Sigmoid colon (tissue), 7 donors: ENCODE results near the gene TPK1. TPM values are rescaled to one million over a fixed set of nuclear protein-coding genes. Genes with fewer than 3 reads are reported as not detected.

Experiments
- DNase-seq: peaks from one replicate; pipeline ENCODE4 v3.0.0-alpha.2; 2019
- H3K27ac ChIP-seq, 4 donors: fragments of 200-600 bp; sonication (generic); one replicate each; pipeline ENCODE4 v1.5.1; 2016 to 2019; ENCODE audit warnings: mild to moderate bottlenecking in 1 of 4
- H3K27me3 ChIP-seq, 3 donors: fragments of 200-600 bp; sonication (generic); one replicate each; pipeline ENCODE4 v1.5.1; 2019; ENCODE audit warnings: mild to moderate bottlenecking in 1 of 3
- H3K36me3 ChIP-seq, 4 donors: fragments of 200-600 bp; sonication (generic); one replicate each; pipeline ENCODE4 v1.5.1; 2016 to 2019
- H3K4me1 ChIP-seq, 4 donors: fragments of 200-600 bp; sonication (generic); one replicate each; pipeline ENCODE4 v1.5.1; 2017 to 2019
- H3K4me3 ChIP-seq, 4 donors: fragments of 200-600 bp; sonication (generic); one replicate each; pipeline ENCODE4 v1.5.1; 2017 to 2019; ENCODE audit warnings: mild to moderate bottlenecking in 2 of 4, moderate library complexity in 1 of 4
- H3K9me3 ChIP-seq, 4 donors: fragments of 200-600 bp in 3 of 4; sonication (generic) in 3 of 4; one replicate each; pipeline versions ENCODE4 v1.5.1 to v1.6.1; 2013 to 2019
- EP300 ChIP-seq, 4 donors: sonication (generic); formaldehyde crosslinking; IDR thresholded peaks; one replicate each; pipeline ENCODE4 v1.6.1; 2017; ENCODE audit warnings: antibody characterized with exemption in 4 of 4
- POLR2A ChIP-seq, 2 donors: fragments of 450-650 bp; IDR thresholded peaks; one replicate each; pipeline ENCODE4 v1.6.1; 2016; ENCODE audit warnings: antibody characterized with exemption in 2 of 2, mild to moderate bottlenecking in 2 of 2, moderate library complexity in 2 of 2
- POLR2AphosphoS5 ChIP-seq, 4 donors: sonication (generic); formaldehyde crosslinking; IDR thresholded peaks; one replicate each; pipeline ENCODE4 v1.6.1; 2017; ENCODE audit warnings: antibody characterized with exemption in 4 of 4
- WGBS, 2 donors: extraction: QIAGEN DNeasy Blood & Tissue Kit; methylation state at CpG; one replicate each; pipeline ENCODE4 v1.1.7; 2013; 5-methylcytosine and 5-hydroxymethylcytosine counted together
- intact Hi-C: fragments of 100-400 bp; cut with DNase I; formaldehyde crosslinking; loops from one replicate; pipeline ENCODE4 v1.15.1; 2023
- polyA plus RNA-seq, 3 donors: library from polyadenylated mRNA; stranded (reverse); fragments of 200-250 nt; gene quantifications; one replicate each; pipeline ENCODE4 v1.2.3, GENCODE V29; 2013
- total RNA-seq, 4 donors: library from RNA; depleted of rRNA; stranded (reverse); fragments of >200 nt; gene quantifications; one replicate each; pipeline ENCODE4 v1.1.0, GENCODE V29; 2016
- TF ChIP-seq, protein P1 (sequence below), 4 experiments: fragments of 450-650 bp in 3 of 4; fragments of 200-600 bp in 1 of 4; IDR thresholded peaks; one replicate each; pipeline ENCODE4 v1.5.1; 2016 to 2019; ENCODE audit warnings: antibody characterized with exemption in 4 of 4, mild to moderate bottlenecking in 3 of 4, moderate library complexity in 2 of 4
- donor health status: healthy with polysubstance abuse.
- donor health status: Bipolar disorder and iron deficiency.
- donor health status: healthy.

TPK1 gene
- 10 to 100 TPM in 1 of 4 donors, 1 to 10 TPM in 3; 4.1 to 14.3 (median 6.8) TPM for total RNA-seq
- polyA plus RNA-seq, result 10 to 100 TPM in 2 of 3 donors, 1 to 10 TPM in 1; 6.0 to 13.4 (median 11.3) TPM

DNA sequence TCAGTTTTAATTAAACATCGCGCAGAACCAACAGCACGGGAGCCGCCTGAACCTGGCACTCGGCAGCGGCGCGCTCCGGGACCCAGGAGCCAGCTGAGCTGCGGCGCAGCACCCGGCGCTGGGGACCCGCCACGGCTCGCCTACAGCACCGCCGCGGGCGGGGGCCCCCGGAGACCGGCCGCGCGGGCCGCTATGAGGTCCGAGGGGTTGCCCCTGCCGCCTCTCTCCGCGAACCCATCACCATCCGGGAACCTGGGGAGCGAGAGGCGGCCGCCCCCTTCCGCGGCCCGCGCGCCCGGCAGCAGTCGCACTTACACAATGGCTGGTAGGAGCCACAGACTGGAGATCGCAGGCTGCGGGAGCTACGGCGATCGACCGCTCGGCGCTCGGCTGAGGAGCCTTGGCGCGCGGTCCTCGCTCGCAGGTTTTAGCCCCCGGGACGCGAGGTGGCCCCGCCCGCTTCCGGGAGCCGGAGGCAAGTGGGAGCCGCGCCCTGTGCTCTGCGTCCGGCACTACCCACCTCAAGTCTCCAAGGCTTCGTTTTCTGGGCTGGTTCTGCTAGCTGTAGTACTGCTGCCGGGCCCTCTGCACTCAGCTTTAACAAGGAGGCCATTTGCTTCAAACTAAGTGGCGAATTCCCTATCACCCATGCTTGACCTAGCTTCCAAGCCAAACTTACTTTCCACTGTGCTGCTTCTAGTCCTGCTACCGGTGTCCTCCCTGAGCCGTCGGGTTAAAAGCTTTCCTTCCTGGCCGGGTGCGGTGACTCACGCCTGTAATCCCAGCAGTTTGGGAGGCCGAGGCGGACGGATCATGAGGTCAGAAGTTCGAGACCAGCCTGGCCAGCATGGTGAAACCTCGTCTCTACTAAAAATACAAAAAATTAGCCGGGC lies at the start of gene TPK1:
Gene TPK1, minus strand, starts transcription at position 402 of the 893 bp plus-strand sequence. CDS start 451 bp downstream, outside the sequence.
- peaks cover 0 to 15% (median 8%) of the 10 kb centered on the region in 4 donors for H3K4me1 ChIP-seq
- intact Hi-C loops, result loop anchor here (10.0 kb wide), 1 partner anchor 931 kb away; the partner anchor contains the start of gene TCAF1
- peak; percentile 94 for DNase-seq
- no peaks in the 10 kb centered on the region for H3K36me3 ChIP-seq
- 3 to 6% methylated on average over 81 of the region's 81 CpGs for WGBS, 2 donors
- no peaks in the 10 kb centered on the region for H3K27me3 ChIP-seq
- TF ChIP-seq, protein P1, sequence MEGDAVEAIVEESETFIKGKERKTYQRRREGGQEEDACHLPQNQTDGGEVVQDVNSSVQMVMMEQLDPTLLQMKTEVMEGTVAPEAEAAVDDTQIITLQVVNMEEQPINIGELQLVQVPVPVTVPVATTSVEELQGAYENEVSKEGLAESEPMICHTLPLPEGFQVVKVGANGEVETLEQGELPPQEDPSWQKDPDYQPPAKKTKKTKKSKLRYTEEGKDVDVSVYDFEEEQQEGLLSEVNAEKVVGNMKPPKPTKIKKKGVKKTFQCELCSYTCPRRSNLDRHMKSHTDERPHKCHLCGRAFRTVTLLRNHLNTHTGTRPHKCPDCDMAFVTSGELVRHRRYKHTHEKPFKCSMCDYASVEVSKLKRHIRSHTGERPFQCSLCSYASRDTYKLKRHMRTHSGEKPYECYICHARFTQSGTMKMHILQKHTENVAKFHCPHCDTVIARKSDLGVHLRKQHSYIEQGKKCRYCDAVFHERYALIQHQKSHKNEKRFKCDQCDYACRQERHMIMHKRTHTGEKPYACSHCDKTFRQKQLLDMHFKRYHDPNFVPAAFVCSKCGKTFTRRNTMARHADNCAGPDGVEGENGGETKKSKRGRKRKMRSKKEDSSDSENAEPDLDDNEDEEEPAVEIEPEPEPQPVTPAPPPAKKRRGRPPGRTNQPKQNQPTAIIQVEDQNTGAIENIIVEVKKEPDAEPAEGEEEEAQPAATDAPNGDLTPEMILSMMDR (IDR thresholded peaks at IDR 0.05), result no peak
- TF ChIP-seq EP300 (IDR thresholded peaks at IDR 0.05) (peak in 1 of 4 donors; percentile 29), POLR2AphosphoS5 (IDR thresholded peaks at IDR 0.05) (peak; percentile 75 to 93 (median 85)), POLR2A (IDR thresholded peaks at IDR 0.05) (peak; percentile 46 to 51)
- peak within 1 kb of the TSS; percentile 52 to 93 (median 73) for H3K4me3 ChIP-seq
- peak within 1 kb of the TSS; percentile 93 to 97 (median 96) for H3K27ac ChIP-seq
- H3K9me3 ChIP-seq, result no peaks in the 10 kb centered on the region

GRCh38 chr7:144885478-144885877 lies 49.6 kb upstream of the TPK1 start:
- no peaks in the 10 kb centered on the region for H3K36me3 ChIP-seq
- no peak overlapping the region for H3K27ac ChIP-seq
- TF ChIP-seq, protein P1 (IDR thresholded peaks at IDR 0.05), result no peak
- no peak for TF ChIP-seq POLR2A (IDR thresholded peaks at IDR 0.05)
- no peak for TF ChIP-seq POLR2AphosphoS5 (IDR thresholded peaks at IDR 0.05)
- TF ChIP-seq EP300 (IDR thresholded peaks at IDR 0.05), result no peak
- no peaks in the 10 kb centered on the region for H3K9me3 ChIP-seq
- no peak overlapping the region for H3K4me3 ChIP-seq
- 89 to 90% methylated on average over 6 of the region's 6 CpGs for WGBS, 2 donors
- H3K4me1 ChIP-seq, result no peaks in the 10 kb centered on the region
- intact Hi-C loops, result no loop called here
- no peak for DNase-seq
- H3K27me3 ChIP-seq, result no peaks in the 10 kb centered on the region

DNA sequence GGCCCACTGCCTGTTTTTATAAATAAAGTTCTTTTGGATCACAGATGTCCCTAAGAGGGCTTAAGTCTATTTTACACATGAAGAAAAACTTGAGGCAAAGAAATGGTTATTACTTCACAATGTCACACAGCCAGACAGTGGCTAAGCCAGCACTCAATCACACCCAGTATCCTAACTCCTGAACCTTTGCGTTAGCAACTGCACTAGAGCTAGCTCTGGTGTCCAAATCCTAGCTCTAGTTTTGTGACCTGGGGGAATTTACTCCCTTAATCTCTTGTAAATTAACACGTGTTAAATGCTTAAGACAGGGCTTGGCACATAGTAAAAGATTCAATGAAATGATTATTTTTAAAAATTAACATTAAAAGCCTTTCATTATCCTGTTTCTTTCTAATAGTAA lies 49.0 kb upstream of the TPK1 start:
- Histone ChIP-seq H3K4me1 (no peaks in the 10 kb centered on the region), H3K4me3 (no peak overlapping the region), H3K27me3 (no peaks in the 10 kb centered on the region), H3K9me3 (no peaks in the 10 kb centered on the region), H3K27ac (no peak overlapping the region), H3K36me3 (no peaks in the 10 kb centered on the region)
- 62 to 65% methylated on average over 2 of the region's 2 CpGs for WGBS, 2 donors
- intact Hi-C loops, result no loop called here
- TF ChIP-seq EP300 (IDR thresholded peaks at IDR 0.05), result no peak
- TF ChIP-seq, protein P1 (IDR thresholded peaks at IDR 0.05), result no peak
- TF ChIP-seq POLR2AphosphoS5 (IDR thresholded peaks at IDR 0.05), result no peak
- TF ChIP-seq POLR2A (IDR thresholded peaks at IDR 0.05), result no peak
- DNase-seq, result no peak

GRCh38 chr7:144873316-144873845 lies 37.5 kb upstream of the TPK1 start:
- no peak for TF ChIP-seq EP300 (IDR thresholded peaks at IDR 0.05)
- TF ChIP-seq POLR2AphosphoS5 (IDR thresholded peaks at IDR 0.05), result no peak
- TF ChIP-seq, protein P1 (IDR thresholded peaks at IDR 0.05), result no peak
- no peak for TF ChIP-seq POLR2A (IDR thresholded peaks at IDR 0.05)
- H3K27ac ChIP-seq, result no peak overlapping the region
- 84 to 90% methylated on average over 13 of the region's 13 CpGs for WGBS, 2 donors
- H3K36me3 ChIP-seq, result no peaks in the 10 kb centered on the region
- intact Hi-C loops, result no loop called here
- DNase-seq, result no peak
- no peaks in the 10 kb centered on the region for H3K4me1 ChIP-seq
- no peaks in the 10 kb centered on the region for H3K9me3 ChIP-seq
- H3K4me3 ChIP-seq, result no peak overlapping the region
- H3K27me3 ChIP-seq, result no peaks in the 10 kb centered on the region
